ENCODE measurements around the gene C1QTNF6. TPM values are rescaled to one million over a fixed set of nuclear protein-coding genes. Genes with fewer than 3 reads are reported as not detected.

C1QTNF6 gene
- total RNA-seq, 2 experiments from 2014 or later, result 7.3 to 19.6 TPM

GRCh38 chr22:37154925-37155712 lies 32.9 kb downstream of the C1QTNF6 start:
- no TSS peak for BruUV-seq (replicated peaks)
- H3K9me3 ChIP-seq (ENCODE audit: low read length), result no peaks in the 10 kb centered on the region; the same call in 1 of the 2 replicates
- no peaks in the 10 kb centered on the region for H3K79me2 ChIP-seq (ENCODE audit: insufficient read depth, low read depth, low read length)
- no peak overlapping the region for H3K4me3 ChIP-seq (ENCODE audit: low read depth, low read length, poor library complexity, severe bottlenecking)
- no peaks in the 10 kb centered on the region for H3K4me1 ChIP-seq (ENCODE audit: insufficient read depth, low read length, poor library complexity, severe bottlenecking)
- no peak for DNase-seq (ENCODE audit: low spot score)
- TF ChIP-seq EZH2phosphoT487 (IDR thresholded peaks at IDR 0.05; ENCODE audit: borderline replicate concordance, low read depth, low read length), result no peak
- TF ChIP-seq, protein P1, sequence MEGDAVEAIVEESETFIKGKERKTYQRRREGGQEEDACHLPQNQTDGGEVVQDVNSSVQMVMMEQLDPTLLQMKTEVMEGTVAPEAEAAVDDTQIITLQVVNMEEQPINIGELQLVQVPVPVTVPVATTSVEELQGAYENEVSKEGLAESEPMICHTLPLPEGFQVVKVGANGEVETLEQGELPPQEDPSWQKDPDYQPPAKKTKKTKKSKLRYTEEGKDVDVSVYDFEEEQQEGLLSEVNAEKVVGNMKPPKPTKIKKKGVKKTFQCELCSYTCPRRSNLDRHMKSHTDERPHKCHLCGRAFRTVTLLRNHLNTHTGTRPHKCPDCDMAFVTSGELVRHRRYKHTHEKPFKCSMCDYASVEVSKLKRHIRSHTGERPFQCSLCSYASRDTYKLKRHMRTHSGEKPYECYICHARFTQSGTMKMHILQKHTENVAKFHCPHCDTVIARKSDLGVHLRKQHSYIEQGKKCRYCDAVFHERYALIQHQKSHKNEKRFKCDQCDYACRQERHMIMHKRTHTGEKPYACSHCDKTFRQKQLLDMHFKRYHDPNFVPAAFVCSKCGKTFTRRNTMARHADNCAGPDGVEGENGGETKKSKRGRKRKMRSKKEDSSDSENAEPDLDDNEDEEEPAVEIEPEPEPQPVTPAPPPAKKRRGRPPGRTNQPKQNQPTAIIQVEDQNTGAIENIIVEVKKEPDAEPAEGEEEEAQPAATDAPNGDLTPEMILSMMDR (conservative IDR thresholded peaks at IDR 0.05; ENCODE audit: low read length), result no peak
- no peak overlapping the region for H2AFZ ChIP-seq (ENCODE audit: low read length)
- no peaks in the 10 kb centered on the region for H3K36me3 ChIP-seq (ENCODE audit: insufficient read depth, low read length)
- no peaks in the 10 kb centered on the region for H3K9me2 ChIP-seq (ENCODE audit: insufficient read depth, low read length)
- CTCF ChIA-PET (ENCODE audit: unreplicated experiment), result no interaction called here
- no peak overlapping the region for H3K27ac ChIP-seq (ENCODE audit: low read depth, low read length, poor library complexity, severe bottlenecking)
- no peak overlapping the region for H3K4me2 ChIP-seq (ENCODE audit: low read length)
- POLR2A ChIA-PET, result no interaction called here
- no peaks in the 10 kb centered on the region for H4K20me1 ChIP-seq (ENCODE audit: insufficient read depth, low read length)
- intact Hi-C loops (cut with micrococcal nuclease; ENCODE audit: unreplicated experiment), result no loop called here

DNA sequence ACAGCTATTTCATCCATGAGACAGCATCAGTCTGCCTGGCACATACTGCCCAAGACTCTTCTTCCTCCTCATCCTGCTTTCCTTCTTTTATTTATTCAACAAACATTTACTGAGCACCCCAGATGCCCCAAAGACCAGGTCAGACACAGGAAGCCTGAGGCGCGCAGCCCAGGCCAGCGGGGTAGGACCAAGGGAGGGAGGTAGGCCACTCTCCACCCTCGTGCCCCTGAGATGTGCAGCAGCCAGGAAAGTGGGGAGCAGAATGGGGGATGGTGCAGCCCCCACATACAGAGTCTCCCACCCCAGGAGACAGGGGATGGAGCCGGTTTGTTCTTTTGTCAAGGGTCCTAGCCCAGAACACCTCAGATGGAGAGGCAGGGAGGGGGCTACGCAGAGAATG lies 34.1 kb downstream of the C1QTNF6 start:
- POLR2A ChIA-PET, result no interaction called here
- Histone ChIP-seq H3K9me2 (ENCODE audit: insufficient read depth, low read length) (no peaks in the 10 kb centered on the region), H3K4me1 (ENCODE audit: insufficient read depth, low read length, poor library complexity, severe bottlenecking) (no peaks in the 10 kb centered on the region), H4K20me1 (ENCODE audit: insufficient read depth, low read length) (no peaks in the 10 kb centered on the region), H3K4me3 (ENCODE audit: low read depth, low read length, poor library complexity, severe bottlenecking) (no peak overlapping the region), H3K79me2 (ENCODE audit: insufficient read depth, low read depth, low read length) (no peaks in the 10 kb centered on the region), H3K9me3 (ENCODE audit: low read length) (no peaks in the 10 kb centered on the region; the same call in 1 of the 2 replicates), H3K27ac (ENCODE audit: low read depth, low read length, poor library complexity, severe bottlenecking) (no peak overlapping the region), H2AFZ (ENCODE audit: low read length) (no peak overlapping the region), H3K36me3 (ENCODE audit: insufficient read depth, low read length) (no peaks in the 10 kb centered on the region), H3K4me2 (ENCODE audit: low read length) (no peak overlapping the region)
- no TSS peak for BruUV-seq (replicated peaks)
- DNase-seq (ENCODE audit: low spot score), result no peak
- TF ChIP-seq, protein P1 (conservative IDR thresholded peaks at IDR 0.05; ENCODE audit: low read length), result no peak
- no peak for TF ChIP-seq EZH2phosphoT487 (IDR thresholded peaks at IDR 0.05; ENCODE audit: borderline replicate concordance, low read depth, low read length)
- intact Hi-C loops (cut with micrococcal nuclease; ENCODE audit: unreplicated experiment), result no loop called here
- CTCF ChIA-PET (ENCODE audit: unreplicated experiment), result no interaction called here

DNA sequence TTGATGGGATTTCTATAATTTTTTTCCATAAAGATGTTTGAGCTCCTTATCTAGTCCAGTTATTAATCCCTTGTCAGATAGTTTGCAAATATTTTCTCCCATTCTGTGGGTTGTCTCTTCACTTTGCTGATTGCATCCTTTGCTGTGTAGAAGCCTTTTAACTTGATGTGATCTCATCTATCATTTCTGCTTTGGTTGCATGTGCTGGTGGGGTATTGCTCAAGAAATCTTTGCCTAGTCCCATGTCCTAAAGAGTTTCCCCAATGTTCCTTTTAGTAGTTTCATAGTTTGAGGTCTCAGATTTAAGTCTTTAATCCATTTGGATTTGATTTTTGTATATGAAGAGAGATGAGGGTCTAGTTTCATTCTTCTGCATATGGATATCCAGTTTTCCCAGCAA lies 36.6 kb downstream of the C1QTNF6 start:
- no peaks in the 10 kb centered on the region for H3K9me2 ChIP-seq (ENCODE audit: insufficient read depth, low read length)
- POLR2A ChIA-PET, result no interaction called here
- intact Hi-C loops (cut with micrococcal nuclease; ENCODE audit: unreplicated experiment), result no loop called here
- TF ChIP-seq EZH2phosphoT487 (IDR thresholded peaks at IDR 0.05; ENCODE audit: borderline replicate concordance, low read depth, low read length), result no peak
- TF ChIP-seq, protein P1 (conservative IDR thresholded peaks at IDR 0.05; ENCODE audit: low read length), result no peak
- no peaks in the 10 kb centered on the region for H3K79me2 ChIP-seq (ENCODE audit: insufficient read depth, low read depth, low read length)
- no peak overlapping the region for H3K4me2 ChIP-seq (ENCODE audit: low read length)
- no peak overlapping the region for H2AFZ ChIP-seq (ENCODE audit: low read length)
- BruUV-seq (replicated peaks), result no TSS peak
- CTCF ChIA-PET (ENCODE audit: unreplicated experiment), result no interaction called here
- H3K27ac ChIP-seq (ENCODE audit: low read depth, low read length, poor library complexity, severe bottlenecking), result no peak overlapping the region
- DNase-seq (ENCODE audit: low spot score), result no peak
- no peaks in the 10 kb centered on the region for H3K4me1 ChIP-seq (ENCODE audit: insufficient read depth, low read length, poor library complexity, severe bottlenecking)
- no peaks in the 10 kb centered on the region for H3K36me3 ChIP-seq (ENCODE audit: insufficient read depth, low read length)
- no peaks in the 10 kb centered on the region for H4K20me1 ChIP-seq (ENCODE audit: insufficient read depth, low read length)
- no peak overlapping the region for H3K4me3 ChIP-seq (ENCODE audit: low read depth, low read length, poor library complexity, severe bottlenecking)
- no peaks in the 10 kb centered on the region; the same call in 1 of the 2 replicates for H3K9me3 ChIP-seq (ENCODE audit: low read length)
